Progenitor cell of endocrine pancreas (in vitro differentiated cells): ENCODE data around the gene TSPAN5. TPM values are rescaled to one million over a fixed set of nuclear protein-coding genes. Genes with fewer than 3 reads are reported as not detected.

ENCODE experiments used
- DNase-seq: peaks from one replicate; pipeline ENCODE4 v3.0.0; 2021; ENCODE audit warnings: low spot score; ENCODE audit not compliant: unreplicated experiment
- H3K27ac Mint-ChIP-seq: 2 replicates; pipeline ENCODE4 v1.8.0; 2021; ENCODE audit warnings: mild to moderate bottlenecking, moderate library complexity, mixed read lengths
- H3K27me3 Mint-ChIP-seq: 2 replicates; pipeline ENCODE4 v1.8.0; 2021; ENCODE audit warnings: mixed read lengths
- H3K36me3 Mint-ChIP-seq: 2 replicates; pipeline ENCODE4 v1.8.0; 2022; ENCODE audit warnings: mixed read lengths; ENCODE audit not compliant: insufficient read depth
- H3K4me1 Mint-ChIP-seq: 2 replicates; pipeline ENCODE4 v1.8.0; 2021; ENCODE audit warnings: low read depth, mixed read lengths
- H3K4me3 Mint-ChIP-seq: 2 replicates; pipeline ENCODE4 v1.8.0; 2021; ENCODE audit warnings: low read depth, mild to moderate bottlenecking, moderate library complexity, mixed read lengths
- H3K9me3 Mint-ChIP-seq: 2 replicates; pipeline ENCODE4 v1.8.0; 2021; ENCODE audit warnings: low read depth, mixed read lengths
- CTCF ChIP-seq: fragments of 200-600 bp; sonication (generic); IDR thresholded peaks from one replicate; pipeline ENCODE4 v1.5.0; 2021; ENCODE audit warnings: antibody characterized with exemption, mild to moderate bottlenecking; ENCODE audit not compliant: unreplicated experiment
- total RNA-seq: library from RNA; stranded (reverse); gene quantifications from 2 replicates; pipeline ENCODE4 v1.2.1, GENCODE V29; 2021

TSPAN5 gene
- total RNA-seq, 1 donor from 2014 or later, result 6.1 TPM

- H3K4me3 Mint-ChIP-seq, result no peak overlapping the region
These were observed 11.8 kb upstream of the TSPAN5 start for GRCh38 chr4:98670186-98670585.

DNA sequence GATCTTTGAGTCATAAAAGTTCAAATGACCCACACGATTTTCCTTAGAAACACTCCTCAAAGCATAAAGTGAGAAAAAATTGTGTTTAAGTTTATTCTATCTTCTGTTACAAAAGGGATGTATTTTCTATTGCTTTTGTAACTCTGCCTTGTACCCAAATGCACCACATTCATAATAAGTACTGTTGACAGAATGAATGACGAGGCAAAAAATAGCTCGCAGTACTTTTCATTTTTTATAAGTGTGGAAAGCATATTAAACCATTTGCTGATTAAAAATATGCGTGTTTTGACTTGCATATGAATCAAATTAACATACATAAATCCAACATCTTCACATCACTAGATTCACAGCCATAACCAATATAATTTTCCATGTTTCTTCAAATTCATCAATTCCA, 11.2 kb upstream of the TSPAN5 start:
- DNase-seq, result no peak
- no peak overlapping the region for H3K4me3 Mint-ChIP-seq
- H3K27me3 Mint-ChIP-seq, result peaks cover 37% of the 10 kb centered on the region
- H3K9me3 Mint-ChIP-seq, result peaks cover 3% of the 10 kb centered on the region
- no peak for TF ChIP-seq CTCF
- H3K36me3 Mint-ChIP-seq, result no peaks in the 10 kb centered on the region
- no peak overlapping the region for H3K27ac Mint-ChIP-seq
- peaks cover 14% of the 10 kb centered on the region for H3K4me1 Mint-ChIP-seq

More at GRCh38 chr4:98670186-98670585, 11.8 kb upstream of the TSPAN5 start:
- H3K36me3 Mint-ChIP-seq, result no peaks in the 10 kb centered on the region
- H3K27ac Mint-ChIP-seq, result no peak overlapping the region
- peaks cover 15% of the 10 kb centered on the region for H3K4me1 Mint-ChIP-seq
- no peak for DNase-seq
- H3K9me3 Mint-ChIP-seq, result peaks cover under 1% of the 10 kb centered on the region
- H3K27me3 Mint-ChIP-seq, result peaks cover 39% of the 10 kb centered on the region
- no peak for TF ChIP-seq CTCF

- Mint-ChIP-seq H3K36me3 (no peaks in the 10 kb centered on the region), H3K27ac (no peak overlapping the region), H3K27me3 (peaks cover 23% of the 10 kb centered on the region), H3K9me3 (peaks cover 3% of the 10 kb centered on the region), H3K4me3 (no peak overlapping the region), H3K4me1 (peaks cover 26% of the 10 kb centered on the region)
- TF ChIP-seq CTCF, result no peak
- DNase-seq, result no peak
These were observed 6.5 kb upstream of the TSPAN5 start for GRCh38 chr4:98664959-98665358.

GRCh38 chr4:98663226-98664006, 5.0 kb upstream of the TSPAN5 start:
- H3K4me3 Mint-ChIP-seq, result no peak overlapping the region
- peaks cover 34% of the 10 kb centered on the region for H3K27me3 Mint-ChIP-seq

More at GRCh38 chr4:98663226-98664006, 5.0 kb upstream of the TSPAN5 start:
- Mint-ChIP-seq H3K9me3 (peaks cover 3% of the 10 kb centered on the region), H3K36me3 (no peaks in the 10 kb centered on the region), H3K4me1 (peaks cover 28% of the 10 kb centered on the region), H3K27ac (no peak overlapping the region)
- no peak for DNase-seq
- no peak for TF ChIP-seq CTCF
